GM21447 (cell line): ENCODE measurements around the gene DHCR7.
A peak's percentile ranks its signal among the peaks of the same experiment; 100 is the strongest.

ENCODE experiments used
- ATAC-seq: cut with Tn5 transposase; IDR thresholded peaks from one replicate; pipeline ENCODE4 v1.9.1; 2021; ENCODE audit not compliant: unreplicated experiment

Gene DHCR7

DNA sequence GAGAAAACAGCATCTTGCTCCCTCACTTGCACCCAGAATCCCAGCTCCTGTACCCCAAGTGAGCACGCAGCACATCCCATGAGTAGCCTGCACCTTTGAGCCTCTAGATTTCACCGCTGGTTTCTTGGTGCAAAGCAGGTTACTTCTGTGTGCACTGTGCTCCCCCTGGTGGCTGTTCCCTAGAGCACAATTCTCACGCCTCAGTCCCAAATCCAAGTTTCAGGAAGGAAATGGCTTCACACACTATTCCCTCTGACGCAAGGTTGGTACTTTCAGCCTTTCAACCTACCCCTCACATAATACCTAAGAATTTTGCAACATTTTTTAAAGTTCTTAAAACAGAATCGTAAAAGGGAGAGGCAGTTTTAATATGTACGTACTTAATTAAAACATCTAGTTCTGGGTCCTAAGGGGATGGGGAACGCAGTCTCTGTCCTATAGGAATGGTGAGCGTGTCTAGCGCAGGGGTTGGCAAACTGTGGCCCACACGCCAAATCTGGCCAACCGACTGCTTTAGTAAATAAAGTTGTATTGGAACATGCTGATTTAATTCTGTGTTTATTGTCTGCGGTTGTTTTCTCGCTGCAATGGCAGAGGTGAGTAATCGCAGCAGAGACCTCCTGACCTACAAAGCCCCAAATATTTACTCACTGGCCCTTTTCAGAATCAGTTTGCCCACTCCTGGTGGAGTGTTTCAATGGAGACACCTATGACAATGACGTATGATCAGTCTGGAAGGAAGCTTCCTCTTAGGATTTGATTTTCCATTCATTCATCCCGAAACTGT is 27.5 kb downstream of the DHCR7 start:
- no peak for ATAC-seq

DNA sequence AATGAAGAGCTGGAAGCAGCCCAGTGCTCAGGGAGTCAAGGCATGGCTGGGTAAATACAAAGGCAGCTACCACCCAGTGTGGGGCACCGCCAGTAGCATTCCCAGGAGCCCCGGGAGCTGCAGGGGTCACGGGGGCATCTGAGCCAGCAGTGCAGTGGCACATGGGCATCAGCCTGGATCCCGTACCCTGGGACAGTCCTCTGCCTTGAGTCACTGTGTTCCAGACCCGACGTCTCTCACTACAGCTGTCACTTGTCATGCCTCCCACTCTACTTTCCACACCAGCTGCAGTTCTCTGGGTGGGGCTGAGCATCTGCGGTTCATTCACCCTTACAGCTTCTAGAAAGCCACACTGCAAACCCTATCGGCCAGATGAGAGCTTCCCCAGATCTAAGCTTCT is 29.6 kb downstream of the DHCR7 start:
- peak; percentile 64 for ATAC-seq

DNA sequence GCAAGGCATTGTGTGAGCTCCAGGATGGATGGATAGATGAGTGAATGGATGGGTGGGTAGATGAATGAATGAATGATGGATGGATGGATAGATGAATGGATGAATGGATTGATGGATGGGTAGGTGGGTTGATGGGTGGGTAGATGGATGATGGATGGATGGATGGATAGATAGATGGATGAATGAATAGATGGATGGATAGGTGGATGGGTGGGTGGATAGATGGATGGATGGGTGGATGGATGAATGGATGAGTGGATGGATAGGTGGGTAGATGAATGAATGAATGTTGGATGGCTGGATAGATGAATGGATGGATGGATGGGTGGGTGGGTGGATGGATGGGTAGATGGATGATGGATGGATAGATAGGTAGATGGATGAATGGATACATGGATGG is 33.5 kb downstream of the DHCR7 start:
- ATAC-seq: no peak

DNA sequence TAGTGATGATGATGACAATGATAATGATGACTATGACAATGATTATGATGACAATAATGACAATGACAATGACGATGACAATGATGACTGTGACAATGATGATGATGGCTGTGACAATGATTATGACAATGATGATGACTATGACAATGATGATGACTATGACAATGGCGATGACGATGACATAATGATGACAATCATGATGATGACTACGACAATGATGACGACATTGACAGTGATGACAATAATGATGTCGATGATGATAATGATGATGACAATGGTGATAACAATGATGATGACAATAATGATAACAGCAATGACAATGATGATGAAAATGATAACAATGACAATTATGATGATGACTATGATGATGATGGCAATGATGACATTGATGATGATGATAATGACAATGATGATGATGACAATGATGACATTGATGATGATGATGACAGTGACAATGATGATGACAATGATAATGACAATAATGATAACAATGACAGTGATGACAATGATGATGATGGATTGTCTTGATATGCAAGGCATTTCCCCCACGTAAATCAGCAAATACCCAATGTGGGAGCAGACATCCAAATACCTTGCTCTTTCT is 37.7 kb downstream of the DHCR7 start:
- no peak for ATAC-seq

DNA sequence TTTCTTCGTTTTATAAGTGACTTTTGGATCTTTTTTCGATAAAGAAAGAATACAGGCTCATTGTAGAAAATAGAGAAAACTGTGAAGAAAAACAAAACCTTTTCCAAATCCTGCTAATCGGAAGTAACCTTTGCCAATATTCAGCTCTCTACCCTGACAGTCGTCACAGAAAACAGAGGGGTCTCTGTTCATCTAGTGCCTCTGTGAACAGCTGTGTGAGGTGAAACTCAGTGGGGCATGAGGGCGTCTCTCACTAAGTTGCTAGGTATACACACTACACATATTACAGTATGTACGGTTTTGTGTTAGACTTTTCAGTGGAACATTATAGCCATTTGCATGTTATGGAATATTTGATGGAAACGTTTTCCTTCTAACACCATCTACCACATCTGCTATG is 39.4 kb downstream of the DHCR7 start:
- no peak for ATAC-seq

DNA sequence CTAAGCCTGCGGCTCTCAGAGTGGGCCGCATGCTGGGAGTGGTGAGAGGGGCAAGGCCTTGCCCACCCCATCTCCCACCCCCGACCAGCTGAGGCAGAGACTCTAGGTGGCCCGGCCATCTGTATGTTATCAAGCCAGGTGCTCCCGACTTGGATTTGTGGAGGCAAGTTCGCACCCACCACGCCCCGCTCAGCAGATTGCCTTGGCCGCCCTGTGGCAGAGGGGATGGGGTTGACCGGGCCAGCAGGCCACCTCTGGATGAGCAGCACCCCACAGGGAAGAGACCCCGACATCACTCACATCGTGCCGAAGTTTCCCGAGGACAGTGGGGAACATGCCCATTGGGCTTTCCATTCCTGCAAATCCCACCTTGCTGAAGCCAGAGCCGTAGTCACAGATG is 40.8 kb downstream of the DHCR7 start:
- no peak for ATAC-seq

DNA sequence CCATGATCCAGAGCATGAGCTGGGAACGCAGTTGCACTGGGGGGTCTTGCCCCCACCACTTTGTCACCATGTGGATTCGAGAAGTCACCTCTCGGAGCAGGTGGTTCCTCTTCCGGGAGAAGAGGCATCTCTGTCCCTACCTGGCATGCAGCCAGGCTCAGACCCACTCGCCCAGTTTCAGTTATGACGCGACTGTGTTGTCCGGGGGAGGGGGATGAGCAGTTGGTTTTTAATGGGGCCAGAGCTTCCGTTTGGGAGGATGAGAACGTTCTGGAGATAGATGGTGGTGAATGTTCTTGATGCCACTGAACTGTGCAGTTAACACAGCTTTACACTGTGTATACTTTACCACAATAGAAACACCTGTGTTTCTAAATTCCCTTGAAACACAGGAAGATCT is 41.5 kb downstream of the DHCR7 start:
- ATAC-seq: no peak

DNA sequence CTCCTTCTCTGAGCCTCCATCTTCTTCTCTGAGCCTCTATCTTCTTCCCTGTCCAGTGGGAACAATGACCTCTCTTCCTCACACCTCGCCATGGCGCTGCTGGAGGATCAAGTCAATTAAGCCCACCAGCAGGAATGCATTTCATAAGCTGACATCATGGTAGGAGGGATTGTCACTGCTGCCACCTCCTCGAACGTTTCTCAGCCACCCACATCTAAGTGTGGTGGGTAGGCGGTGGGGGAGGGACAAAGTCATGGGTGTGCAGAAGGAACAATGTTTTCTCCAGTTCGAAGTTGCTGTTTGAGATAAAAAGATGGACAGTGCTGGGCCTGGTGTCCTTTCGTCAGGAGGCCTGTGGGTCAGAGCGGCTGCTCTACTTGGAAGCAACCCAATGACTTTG is 44.0 kb downstream of the DHCR7 start:
- no peak for ATAC-seq

DNA sequence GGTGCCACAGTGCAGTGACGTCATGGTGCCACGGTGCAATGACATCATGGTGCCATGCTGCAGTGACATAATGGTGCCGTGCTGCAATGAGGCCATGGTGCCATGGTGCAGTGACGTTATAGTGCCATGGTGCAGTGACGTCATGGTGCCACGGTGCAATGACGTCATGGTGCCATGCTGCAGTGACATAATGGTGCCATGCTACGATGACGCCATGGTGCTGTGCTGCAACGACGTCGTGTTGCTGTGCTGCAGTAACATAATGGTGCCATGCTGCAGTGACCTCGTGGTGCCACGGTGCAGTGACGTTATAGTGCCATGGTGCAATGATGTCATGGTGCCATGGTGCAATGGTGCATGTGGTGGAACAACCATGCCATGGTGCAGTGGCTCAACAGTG is 45.3 kb downstream of the DHCR7 start:
- no peak for ATAC-seq

DNA sequence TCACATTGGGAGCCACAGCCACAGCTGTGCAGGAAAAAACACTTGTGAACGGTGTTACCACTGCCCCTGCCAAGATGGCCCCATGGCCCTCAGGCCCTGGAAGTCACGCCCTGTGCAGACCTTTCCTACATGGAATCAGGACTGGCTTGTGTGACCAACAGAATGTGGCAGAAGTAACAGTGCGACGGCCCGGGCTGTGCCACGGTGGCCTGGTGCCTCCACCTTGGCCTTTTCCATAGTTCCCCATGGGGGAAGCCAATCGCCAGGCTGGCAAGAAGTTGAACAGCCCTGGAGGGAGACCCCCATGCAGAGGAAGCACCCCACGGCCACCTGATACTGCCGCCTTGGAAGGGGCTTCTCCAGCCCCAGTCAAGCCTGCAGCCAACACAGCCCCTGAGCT is 48.0 kb downstream of the DHCR7 start:
- ATAC-seq: no peak

DNA sequence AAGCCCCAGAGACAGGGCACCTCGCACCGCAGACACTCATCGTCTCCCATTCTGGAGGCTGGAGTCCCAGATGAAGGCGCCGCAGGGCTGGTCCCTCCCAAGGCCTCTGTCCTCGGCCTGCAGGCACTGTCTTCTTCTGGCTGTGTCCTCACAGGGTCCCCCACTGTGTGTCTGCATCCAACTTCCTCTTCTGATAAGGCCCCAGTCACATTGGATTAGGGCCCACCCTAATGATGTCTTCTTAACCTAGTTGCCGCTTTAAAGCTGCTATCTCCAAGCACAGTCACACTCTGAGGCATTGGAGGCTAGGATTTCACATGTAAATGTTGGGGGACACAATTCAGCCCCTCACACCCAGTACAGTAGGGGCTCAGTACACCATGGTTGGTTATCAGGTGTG is 48.9 kb downstream of the DHCR7 start:
- no peak for ATAC-seq

DNA sequence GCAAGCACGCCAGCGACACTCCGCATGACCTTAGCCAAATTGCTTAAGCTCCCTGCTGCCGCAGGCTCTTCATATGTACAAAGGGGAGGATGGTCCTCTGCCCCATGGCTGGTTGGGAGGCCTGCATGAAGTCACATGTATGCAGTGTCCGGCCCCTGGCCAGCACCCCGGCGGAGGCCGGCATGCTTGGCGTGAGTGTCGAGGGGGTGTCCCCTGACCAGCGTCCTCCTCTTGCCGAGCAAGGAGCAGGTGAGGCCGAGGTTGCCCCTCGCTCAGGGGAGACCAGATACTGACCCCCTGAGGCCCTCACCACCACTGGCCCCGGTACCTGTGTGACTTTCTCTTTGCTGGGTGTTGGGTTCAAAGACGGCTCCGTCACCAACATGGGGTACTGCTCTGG is 50.2 kb downstream of the DHCR7 start:
- ATAC-seq: no peak

DNA sequence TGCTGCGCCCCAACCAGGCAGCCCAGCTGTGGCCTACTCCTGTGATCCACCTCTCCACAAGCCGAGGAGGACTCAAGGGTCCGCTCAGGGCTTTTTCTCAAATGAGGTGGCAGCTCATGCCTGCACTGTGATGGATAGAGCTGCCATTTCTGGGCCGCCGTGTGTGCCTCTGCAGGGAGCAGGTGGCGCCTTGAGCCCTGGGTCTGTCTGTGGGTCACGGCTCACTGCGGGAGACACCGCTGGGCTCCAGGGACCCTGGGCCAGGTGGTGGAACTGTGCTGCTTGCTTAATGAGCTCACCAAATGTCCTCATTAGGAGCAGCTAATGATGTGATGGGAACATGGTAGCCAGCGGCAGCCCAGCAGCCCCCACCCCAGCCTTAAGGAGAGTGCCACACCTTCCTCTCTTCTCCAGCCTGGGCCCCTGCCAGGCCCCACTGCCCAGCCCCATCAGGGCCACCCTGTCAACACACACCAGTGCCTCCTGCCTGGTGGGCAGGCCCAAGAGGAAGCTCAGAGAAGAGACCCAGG is 50.8 kb downstream of the DHCR7 start:
- ATAC-seq: no peak

DNA sequence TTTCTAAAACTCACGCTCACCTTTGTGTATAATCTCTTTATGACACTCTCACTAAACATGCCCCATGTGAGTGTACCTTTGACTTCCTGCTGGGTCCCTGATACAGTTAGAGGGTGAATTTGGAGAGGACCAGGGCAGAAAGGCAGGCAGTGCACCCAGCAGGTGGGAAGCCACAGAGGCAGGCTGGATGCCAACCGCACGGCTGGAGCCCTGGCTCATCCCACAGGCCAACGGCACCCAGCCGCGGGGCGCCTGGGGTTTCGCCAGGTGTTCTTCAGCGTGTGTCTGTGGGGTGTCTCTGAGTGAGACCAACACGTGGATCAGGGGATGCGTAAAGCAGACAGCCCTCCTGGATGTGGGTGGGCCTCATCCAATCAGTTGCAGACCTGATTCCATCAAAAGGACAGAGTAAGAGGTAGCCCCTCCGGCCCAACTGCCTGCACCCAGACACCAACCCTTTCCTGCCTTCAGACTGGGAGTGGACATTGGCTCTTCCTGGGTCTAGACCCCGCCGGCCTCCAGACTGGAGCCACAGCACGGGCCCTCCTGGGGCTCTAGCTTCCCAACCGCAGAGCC is 51.6 kb downstream of the DHCR7 start:
- ATAC-seq: no peak

DNA sequence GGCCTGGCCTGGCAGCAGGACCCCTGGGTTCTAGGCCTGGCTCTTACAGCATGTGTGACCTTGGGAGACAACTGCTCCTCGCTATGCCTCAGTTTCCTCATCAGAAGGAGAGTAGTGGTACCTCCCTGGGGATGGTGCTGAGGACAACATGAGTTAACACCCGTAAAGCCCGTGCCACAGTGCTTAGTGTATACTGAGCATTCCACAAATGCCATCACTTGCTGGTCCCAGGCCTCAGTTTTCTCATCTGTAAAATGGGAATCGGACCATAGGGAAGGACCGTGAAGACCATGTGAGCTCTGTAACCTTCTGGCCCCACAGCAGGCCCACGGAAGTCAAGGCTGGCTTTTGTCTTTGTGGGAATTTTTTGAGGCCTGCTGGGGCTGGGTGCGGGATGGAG is 52.4 kb downstream of the DHCR7 start:
- ATAC-seq: no peak

DNA sequence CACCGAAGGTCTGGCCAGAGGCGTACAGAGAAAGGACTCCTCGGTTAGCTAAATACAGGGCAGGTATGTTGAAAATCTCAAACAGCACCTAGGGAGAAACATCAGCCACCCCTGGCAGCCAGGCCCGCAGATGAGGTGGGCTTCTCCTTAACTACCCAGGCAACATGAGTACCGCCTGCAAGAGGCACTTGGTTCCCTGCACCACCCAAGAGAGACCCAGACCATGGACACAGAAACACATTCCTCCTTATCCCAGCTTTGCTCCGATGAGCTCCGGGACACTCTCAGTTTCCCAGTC is 53.0 kb downstream of the DHCR7 start:
- no peak for ATAC-seq

DNA sequence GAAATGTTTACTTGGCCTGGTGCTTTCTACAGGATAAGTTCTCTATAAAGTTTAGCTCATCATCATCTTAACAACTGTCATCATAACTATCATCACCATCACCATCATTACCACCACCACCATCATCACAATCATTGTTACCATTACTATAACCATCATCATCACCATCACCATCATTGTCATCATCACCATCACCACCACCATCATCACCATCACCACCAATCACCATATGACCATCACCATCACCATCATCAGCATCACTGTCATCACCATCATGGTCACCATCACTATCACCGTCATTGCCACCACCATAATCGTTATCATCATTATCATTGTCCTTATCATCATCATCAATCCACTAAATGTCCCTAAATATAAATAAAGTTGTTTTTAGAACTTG is 54.9 kb downstream of the DHCR7 start:
- ATAC-seq: no peak

DNA sequence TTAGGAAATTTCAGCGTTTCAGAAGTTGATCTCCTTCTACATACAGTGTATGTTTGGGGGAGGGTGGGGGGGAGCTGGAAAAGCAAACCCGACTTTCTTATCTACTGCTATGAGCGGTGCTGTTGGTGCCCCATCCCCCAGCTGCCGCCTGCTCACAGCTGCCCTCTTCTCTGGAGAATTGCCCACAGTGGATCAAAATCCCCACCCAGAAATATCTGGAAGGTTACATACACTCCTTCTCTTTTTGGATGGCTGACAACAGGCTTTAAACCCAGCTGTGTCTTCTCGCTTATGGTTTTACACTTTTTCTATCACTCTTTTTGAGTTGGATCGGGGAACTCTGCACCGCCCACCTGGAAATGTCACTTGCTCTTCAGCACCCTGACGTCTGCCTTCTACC is 56.4 kb downstream of the DHCR7 start:
- ATAC-seq: no peak

DNA sequence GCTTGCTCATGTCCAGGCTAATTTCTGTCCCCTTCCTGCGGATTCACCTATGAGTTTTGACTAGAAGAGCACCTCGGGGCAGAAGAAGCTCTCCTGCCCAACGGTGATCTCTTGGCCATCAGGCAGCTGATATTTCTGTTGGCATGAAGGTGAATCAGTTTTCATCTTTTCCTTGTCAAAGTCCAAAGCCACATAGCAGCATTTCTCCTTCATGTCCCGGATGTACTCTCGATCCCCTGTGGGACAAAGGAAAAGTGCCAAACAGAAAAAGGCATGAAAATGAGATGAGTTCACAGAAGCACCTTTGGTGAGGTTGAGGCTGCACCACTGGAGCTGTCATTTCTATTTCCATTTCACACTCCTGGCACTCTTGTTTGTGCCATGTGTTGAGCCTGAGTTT is 56.8 kb downstream of the DHCR7 start:
- no peak for ATAC-seq

DNA sequence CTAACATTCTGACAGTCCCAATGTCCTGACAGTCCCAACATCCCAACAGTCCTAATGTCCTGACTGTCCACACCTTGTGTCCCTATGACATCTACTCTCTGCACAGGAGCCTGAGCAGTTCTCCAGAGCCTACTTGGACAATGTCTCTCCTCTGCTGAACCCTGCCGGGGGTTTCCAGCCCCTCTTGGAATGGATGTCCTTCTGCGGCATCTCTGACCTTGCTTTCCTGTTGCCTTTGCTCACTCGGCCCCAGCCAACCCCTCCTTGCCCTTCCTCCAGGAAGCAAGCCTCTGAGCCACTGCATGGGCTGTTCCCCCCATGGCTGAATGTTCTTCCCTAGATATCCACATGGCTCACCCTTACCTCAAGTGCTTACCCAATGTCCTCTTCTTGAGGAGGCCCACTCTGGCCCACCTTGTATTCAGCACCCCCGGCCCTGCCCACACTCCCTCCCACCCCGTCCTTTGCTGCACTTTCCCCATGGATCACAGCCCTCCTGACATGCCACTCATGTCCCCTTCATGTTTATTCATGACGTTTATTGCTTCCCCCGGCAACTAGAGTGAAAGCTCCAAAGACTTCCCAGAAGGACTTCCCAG is 59.5 kb downstream of the DHCR7 start:
- no peak for ATAC-seq

DNA sequence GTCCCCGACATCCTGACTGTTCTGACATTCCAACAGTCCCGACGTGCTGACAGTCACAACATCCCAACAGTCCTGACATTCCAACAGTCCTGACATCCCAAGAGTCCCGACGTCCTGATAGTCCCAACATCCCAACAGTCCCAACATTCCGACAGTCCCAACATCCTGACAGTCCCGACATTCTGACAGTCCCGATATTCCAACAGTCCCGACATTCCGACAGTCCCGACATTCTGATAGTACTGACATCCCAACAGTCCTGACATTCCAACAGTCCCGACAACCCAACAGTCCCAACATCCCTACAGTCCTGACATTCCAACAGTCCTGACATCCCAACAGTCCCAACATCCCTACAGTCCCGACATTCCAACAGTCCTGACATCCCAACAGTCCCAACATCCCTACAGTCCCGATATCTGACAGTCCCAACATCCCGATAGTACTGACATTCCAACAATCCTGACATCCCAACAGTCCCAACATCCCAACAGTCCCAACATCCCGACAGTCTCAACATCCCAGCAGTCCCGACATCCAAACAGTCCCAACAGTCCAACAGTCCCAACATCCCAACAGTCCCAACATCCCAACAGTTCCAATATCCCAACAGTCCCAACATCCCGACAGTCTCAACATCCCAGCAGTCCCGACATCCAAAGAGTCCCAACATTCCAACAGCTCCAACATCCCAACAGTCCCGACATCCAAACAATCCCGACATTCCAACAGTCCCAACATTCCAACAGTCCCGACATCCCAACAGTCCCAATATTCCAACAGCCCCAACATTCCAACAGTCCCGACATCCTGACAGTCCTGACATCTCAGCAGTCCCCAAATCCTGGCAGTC is 60.2 kb downstream of the DHCR7 start:
- ATAC-seq: no peak
